ENCODE measurements around the gene RAD21L1.
"Not testable (repeated sequence)": the region's sequence is repeated elsewhere in the genome, so short reads cannot be mapped to it uniquely, and the experiment has no call there.

RAD21L1 gene

DNA sequence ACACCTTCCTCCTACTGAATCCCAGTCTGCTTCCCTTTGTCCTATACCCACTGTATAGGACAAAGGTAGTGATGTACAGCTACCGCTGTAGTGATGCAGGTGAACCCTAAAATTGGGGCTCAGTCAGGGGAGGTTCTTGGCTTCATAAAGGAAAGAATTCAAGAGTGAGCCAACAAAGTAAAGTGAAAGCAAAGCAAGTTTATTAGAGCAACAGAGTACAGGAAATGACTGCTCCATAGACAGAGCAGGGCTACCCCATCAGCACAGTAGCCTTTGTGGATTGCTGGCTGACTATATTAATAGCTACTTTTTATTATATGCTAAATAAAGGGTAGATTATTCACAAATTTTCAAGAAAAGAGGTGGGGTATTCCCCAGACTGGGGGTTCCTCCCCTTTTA is 25.9 kb upstream of the RAD21L1 start:
- DNase-seq, result no peak

DNA sequence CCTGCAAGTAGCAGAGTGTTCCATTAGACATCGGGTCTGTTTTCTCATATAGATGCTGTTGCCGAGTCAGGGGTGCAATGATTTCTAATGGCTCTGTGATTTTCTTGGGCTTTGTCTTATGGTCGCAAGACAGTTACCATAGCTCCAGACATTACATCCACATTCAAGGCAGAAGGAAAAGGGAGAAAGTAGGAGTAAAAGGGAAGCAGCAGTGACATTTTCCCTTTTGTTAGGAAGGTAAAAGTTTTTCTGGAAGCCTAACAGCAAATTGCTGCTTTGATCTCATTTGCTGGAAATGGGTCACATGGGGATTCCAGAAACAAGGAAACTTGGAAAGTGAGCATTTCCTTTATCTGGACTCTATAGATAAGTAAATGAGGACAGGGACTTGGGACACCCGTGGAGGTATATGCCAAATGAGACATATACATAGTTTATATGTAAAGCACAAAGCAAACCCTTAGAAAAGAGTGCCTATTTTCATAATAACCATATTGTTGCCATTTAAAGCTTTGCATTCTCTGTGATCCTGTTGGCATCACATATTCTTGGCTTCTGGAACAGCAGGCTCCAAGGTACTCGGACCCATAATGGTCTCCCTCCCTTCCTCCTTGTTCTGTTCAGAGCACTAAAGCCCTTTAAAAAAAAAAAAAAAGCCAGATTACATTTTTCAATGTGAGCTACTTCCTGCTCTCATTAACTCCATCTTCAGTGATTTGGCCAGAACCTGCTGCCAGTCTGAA is 22.9 kb upstream of the RAD21L1 start, which contains the start of gene C20orf202:
Gene C20orf202, plus strand, starts transcription at position 693 of the 743 bp plus-strand sequence. CDS start 132 bp downstream, outside the sequence.
- no peak for DNase-seq

GRCh38 chr20:1203630-1204029 is 22.2 kb upstream of the RAD21L1 start:
- no peak for DNase-seq

- no peak for DNase-seq
These were observed 21.7 kb upstream of the RAD21L1 start for GRCh38 chr20:1204113-1204512.

GRCh38 chr20:1204576-1204975 is 21.3 kb upstream of the RAD21L1 start:
- no peak for DNase-seq

DNA sequence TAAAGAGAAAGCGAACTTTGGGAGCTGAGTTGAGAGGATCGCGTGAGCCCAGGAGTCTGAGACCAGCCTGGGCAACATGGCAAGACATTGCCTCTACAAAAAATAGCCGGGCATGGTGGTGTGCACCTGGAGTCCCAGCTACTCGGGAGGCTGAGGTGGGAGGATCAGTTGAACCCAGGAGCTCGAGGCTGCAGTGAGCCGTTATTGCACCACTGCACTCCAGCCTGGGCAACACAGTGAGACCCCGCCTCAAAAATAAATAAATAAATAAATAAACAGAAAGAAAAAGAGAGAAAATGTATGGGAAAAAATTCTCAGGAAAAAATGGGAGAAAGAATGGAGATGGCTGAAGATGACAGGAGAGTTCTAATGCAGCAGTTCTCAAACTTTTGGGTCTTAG is 20.0 kb upstream of the RAD21L1 start:
- DNase-seq, result no peak

DNA sequence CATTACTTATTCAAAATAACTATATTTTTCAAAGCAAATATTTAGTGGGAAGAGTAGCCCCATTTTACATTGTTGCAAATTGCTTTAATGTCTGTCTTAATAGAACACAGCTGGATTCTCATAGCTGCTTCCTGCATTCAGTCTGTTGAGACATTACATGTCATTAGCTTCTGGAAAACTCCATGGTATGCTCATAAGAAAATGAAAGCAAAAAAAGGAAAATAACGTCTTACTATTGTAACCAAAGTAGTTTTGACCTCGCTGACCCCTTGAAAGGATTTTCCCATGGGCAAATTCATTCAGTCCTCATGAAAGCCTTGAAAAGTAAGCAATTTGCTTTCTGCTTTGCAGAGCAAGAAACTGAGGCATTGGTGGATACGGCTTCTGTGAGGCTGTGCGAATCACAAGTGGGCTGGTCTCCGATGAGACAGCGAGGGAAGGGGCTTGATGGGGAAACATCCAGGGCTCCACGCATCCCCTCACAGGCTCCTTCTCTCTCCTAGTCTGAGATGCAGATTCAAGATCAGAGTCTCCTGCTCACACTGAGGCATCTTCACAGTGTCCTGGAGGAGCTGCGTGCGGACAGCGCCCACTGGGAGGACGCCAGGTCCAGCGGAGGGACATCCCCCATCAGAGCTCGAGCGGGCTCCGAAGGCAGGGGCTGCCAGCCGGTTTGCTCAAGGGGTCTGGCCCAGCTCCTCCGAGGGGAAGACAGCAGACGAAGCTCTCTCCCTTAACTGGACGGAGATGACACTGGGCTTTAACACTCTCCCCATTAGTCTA is 19.3 kb upstream of the RAD21L1 start:
- DNase-seq, result no peak

GRCh38 chr20:1207293-1207878 is 18.5 kb upstream of the RAD21L1 start:
- no peak for DNase-seq

- no peak for DNase-seq
These were observed 16.1 kb upstream of the RAD21L1 start for GRCh38 chr20:1209447-1210387.

DNA sequence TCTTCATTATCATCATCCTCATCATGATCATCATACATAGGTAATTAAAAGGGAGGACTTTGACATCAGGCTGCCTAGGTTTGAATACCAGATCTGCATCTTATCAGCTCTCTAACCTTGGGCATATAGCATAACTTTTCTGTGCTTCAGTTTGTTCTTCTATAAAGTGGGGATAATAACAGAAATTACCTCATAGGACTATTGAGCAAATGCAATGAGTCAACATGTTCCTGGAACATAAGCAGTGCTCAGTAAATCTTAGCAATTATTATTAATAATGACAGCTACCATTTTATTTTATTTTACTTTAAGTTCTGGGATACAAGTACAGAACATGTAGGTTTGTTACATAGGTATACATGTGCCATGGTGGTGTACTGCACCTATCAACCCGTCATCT is 15.3 kb upstream of the RAD21L1 start:
- no peak for DNase-seq

DNA sequence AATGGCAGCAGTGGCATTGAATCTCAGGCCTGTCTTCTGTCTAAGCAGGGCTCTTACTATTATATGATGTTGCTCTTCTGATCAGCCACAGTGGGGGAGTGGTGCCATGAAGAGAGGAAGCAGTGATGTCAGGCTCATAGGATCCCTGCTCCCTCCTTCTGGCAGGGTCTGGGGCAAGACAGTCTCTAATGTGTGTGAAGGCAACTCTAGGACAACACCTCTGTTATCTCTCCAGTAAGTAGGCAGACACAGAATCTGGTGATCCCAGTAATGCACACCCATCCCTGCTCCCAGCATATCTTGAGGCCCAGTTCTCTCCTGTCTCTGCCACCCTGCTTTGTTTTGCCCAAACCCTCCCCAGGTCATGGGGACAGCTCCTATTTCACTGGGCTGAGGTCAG is 13.8 kb upstream of the RAD21L1 start:
- DNase-seq, result no peak

DNA sequence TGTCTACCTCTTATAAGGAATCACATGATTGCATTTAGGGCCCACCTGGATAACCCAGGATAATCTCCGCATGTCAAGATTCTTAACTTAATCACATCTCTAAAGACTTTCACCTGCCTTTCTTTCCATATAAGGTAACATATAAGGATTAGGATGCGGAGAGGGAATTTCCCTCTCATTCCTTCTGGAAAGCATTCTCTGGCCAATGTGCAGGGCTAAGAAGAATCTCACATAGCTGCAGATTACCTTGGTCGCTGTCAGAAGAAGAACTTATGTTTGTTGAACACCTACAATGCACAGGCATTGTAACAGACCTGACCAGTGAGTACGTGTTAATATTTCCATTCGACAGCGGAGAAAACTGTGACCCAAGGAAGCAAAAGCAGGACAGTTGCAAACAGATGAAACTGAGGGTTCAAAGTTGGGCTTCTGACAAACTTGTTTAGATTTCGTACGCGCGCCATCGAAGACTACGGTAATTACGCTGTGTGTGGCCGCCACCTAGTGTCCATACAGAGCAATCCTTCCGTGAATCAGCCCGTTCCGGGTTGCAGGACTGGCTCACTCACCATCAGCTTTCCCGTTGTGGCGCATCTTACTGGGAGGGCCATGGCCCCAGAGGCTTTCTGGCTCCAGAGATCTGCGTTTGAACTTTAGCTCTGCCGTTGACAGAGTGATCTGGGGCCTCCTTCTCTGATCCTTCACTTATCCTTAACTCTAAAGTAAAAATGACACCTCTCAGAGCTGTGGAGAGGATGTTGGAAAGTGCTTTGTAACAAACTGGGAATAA is 13.0 kb upstream of the RAD21L1 start:
- peak; percentile 77 for DNase-seq

- no peak for DNase-seq
These were observed 11.0 kb upstream of the RAD21L1 start for GRCh38 chr20:1214838-1215261.

- DNase-seq, result peak; percentile 9
These were observed 10.3 kb upstream of the RAD21L1 start for GRCh38 chr20:1215386-1216170.

- not testable (repeated sequence) for DNase-seq
These were observed 9.1 kb upstream of the RAD21L1 start for GRCh38 chr20:1216527-1217427.

DNA sequence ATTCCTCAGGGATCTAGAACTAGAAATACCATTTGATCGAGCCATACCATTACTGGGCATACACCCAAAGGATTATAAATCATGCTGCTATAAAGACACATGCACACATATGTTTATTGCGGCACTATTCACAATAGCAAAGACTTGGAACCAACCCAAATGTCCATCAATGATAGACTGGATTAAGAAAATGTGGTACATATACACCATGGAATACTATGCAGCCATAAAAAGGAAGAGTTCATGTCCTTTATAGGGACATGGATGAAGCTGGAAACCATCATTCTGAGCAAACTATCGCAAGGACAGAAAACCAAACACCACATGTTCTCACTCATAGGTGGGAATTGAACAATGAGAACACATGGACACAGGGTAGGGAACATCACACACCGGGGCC is 3.1 kb upstream of the RAD21L1 start:
- not testable (repeated sequence) for DNase-seq

GRCh38 chr20:1224205-1224890 is 1.5 kb upstream of the RAD21L1 start:
- DNase-seq, result no peak

DNA sequence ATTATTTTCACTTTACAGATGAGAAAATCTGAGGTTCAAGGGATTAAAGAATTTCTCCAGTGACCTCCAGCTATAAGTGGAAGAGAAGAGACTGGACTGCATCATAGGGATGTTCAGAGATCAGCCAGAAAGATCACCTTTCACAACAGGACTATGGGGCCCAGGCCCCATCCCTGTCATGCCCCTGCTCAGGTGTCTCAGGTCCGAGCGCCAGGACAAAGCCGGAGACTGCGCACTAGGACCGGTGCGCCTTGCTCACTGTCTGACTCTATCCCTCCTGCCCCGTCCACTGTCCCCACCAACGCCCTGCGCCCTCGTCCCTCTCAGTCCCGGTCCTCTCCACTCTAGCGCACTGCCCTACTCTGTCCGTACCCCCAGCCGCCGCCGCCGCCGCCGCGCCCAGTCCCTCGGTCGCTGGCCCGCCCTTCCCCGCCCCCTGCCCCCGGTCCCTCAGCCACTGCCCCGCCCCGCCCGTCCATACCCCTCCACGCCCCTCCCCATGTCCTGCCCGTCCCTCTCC is 521 bp upstream of the RAD21L1 start:
- DNase-seq, result peak; percentile 88

DNA sequence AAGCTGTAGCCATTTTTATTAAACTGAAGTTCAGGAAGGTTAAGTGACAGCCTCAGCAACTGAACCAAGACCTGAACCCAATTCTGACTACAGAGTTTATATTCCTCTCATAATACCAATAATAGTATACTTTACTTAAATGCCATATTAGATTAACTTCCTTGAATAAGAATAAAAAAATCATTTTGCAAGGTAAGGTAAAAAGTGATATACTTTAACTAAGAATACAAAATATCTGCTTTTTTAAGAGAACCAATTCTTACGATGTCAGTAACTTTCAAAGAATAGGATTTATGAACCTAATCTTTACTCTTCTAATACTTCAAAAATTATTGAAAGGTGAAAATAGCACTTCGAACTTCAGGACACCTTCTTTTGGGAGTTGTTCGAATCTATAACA is 3.7 kb downstream of the RAD21L1 start:
- DNase-seq, result no peak

Measured in NCI-H69 (cell line).